Duodenal mucosa (tissue), 2 donors: ENCODE results near the gene PRODH2.

ENCODE experiments used
- H3K27ac ChIP-seq: one replicate; pipeline ENCODE4 v1.7.0; 2013; ENCODE audit warnings: low read depth, low read length
- H3K27me3 ChIP-seq, 2 donors: one replicate each; pipeline ENCODE4 v1.7.0; 2013; ENCODE audit warnings: low read length in 2 of 2, control low read depth in 1 of 2; ENCODE audit not compliant: insufficient read depth in 2 of 2, control insufficient read depth in 1 of 2
- H3K36me3 ChIP-seq, 2 donors: one replicate each; pipeline ENCODE4 v1.7.0; 2013; ENCODE audit warnings: low read length in 2 of 2, control low read depth in 1 of 2; ENCODE audit not compliant: insufficient read depth in 2 of 2, control insufficient read depth in 1 of 2
- H3K4me1 ChIP-seq, 2 donors: one replicate each; pipeline ENCODE4 v1.7.0; 2013; ENCODE audit warnings: low read length in 2 of 2, control low read depth in 1 of 2; ENCODE audit not compliant: insufficient read depth in 2 of 2, control insufficient read depth in 1 of 2
- H3K4me3 ChIP-seq, 2 donors: one replicate each; pipeline ENCODE4 v1.7.0; 2013; ENCODE audit warnings: low read length in 2 of 2, low read depth in 1 of 2
- H3K9ac ChIP-seq, 2 donors: one replicate each; pipeline ENCODE4 v1.7.0; 2013; ENCODE audit warnings: low read length in 2 of 2, low read depth in 1 of 2
- H3K9me3 ChIP-seq, 2 donors: one replicate each; pipeline ENCODE4 v1.7.0; 2013; ENCODE audit warnings: low read length in 2 of 2, control low read depth in 1 of 2; ENCODE audit not compliant: control insufficient read depth in 1 of 2

Gene PRODH2

DNA sequence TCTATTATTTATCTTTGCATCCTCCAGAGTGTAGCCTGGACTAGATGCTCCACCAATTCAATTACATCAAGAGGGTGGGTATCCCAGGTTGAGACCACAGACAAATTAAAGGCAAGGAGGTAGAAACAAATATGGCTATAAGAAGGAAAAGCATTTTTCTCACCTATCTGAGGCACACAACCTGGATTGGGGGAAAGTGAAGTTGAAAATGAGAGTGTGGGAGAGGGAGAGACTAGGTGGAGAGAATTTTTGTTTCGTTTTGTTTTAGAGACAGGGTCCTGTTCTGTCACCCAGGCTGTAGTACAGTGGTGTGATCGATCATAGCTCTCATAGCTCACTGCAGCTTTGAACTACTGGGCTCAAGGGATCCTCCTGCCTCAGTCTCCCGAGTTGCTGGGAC is 5.8 kb upstream of the PRODH2 start:
- Histone ChIP-seq H3K27me3 (peaks cover 0 to 7% of the 10 kb centered on the region in 2 donors), H3K27ac (no peak overlapping the region)

DNA sequence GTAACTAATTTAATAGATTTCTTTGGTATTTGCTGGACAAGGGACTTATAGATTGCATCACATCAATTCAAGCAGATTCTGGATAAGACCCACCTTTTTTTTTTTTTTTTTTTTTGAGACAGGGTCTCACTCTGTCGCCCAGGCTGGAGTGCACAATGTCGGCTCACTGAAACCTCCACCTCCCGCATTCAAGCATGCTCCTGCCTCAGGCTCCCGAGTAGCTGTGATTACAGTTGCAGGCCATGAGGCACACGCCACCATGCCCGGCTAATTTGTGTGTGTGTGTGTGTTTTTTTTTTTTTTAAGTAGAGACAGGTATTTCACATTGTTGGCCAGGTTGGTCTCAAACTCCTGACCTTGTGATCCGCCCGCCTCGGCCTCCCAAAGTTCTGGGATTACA is 4.2 kb upstream of the PRODH2 start:
- H3K27me3 ChIP-seq = peaks cover 7% of the 10 kb centered on the region in 2 donors

More for the DNA sequence above, 5.8 kb upstream of the PRODH2 start:
- Histone ChIP-seq H3K36me3 (no peaks in the 10 kb centered on the region), H3K9ac (no peak overlapping the region), H3K9me3 (no peaks in the 10 kb centered on the region), H3K4me1 (no peaks in the 10 kb centered on the region), H3K4me3 (no peak overlapping the region)

GRCh38 chr19:35816262-35816661 is 3.6 kb upstream of the PRODH2 start:
- Histone ChIP-seq H3K9ac (no peak overlapping the region), H3K4me1 (peaks cover 4 to 9% of the 10 kb centered on the region in 2 donors), H3K4me3 (no peak overlapping the region), H3K27ac (no peak overlapping the region), H3K36me3 (no peaks in the 10 kb centered on the region), H3K27me3 (peaks cover 7 to 11% of the 10 kb centered on the region in 2 donors), H3K9me3 (no peaks in the 10 kb centered on the region)

More for the DNA sequence above, 4.2 kb upstream of the PRODH2 start:
- H3K4me3 ChIP-seq = no peak overlapping the region
- no peak overlapping the region for H3K9ac ChIP-seq
- H3K4me1 ChIP-seq = peaks cover 4 to 9% of the 10 kb centered on the region in 2 donors
- no peaks in the 10 kb centered on the region for H3K9me3 ChIP-seq
- H3K27ac ChIP-seq = no peak overlapping the region
- H3K36me3 ChIP-seq = no peaks in the 10 kb centered on the region

GRCh38 chr19:35813043-35813890 is 622 bp upstream of the PRODH2 start:
- no peak overlapping the region for H3K4me3 ChIP-seq
- H3K27ac ChIP-seq = no peak overlapping the region
- H3K9me3 ChIP-seq = no peaks in the 10 kb centered on the region
- peaks cover 4 to 9% of the 10 kb centered on the region in 2 donors for H3K4me1 ChIP-seq
- peaks cover under 1 to 11% of the 10 kb centered on the region in 2 donors for H3K27me3 ChIP-seq
- H3K9ac ChIP-seq = no peak overlapping the region
- H3K36me3 ChIP-seq = no peaks in the 10 kb centered on the region

- H3K9ac ChIP-seq = no peak overlapping the region
- peaks cover 0 to 11% of the 10 kb centered on the region in 2 donors for H3K27me3 ChIP-seq
- no peak overlapping the region for H3K4me3 ChIP-seq
- no peaks in the 10 kb centered on the region for H3K9me3 ChIP-seq
- H3K27ac ChIP-seq = no peak overlapping the region
- peaks cover 4 to 9% of the 10 kb centered on the region in 2 donors for H3K4me1 ChIP-seq
- no peaks in the 10 kb centered on the region for H3K36me3 ChIP-seq
These were observed 1.1 kb downstream of the PRODH2 start for GRCh38 chr19:35811317-35812219.

DNA sequence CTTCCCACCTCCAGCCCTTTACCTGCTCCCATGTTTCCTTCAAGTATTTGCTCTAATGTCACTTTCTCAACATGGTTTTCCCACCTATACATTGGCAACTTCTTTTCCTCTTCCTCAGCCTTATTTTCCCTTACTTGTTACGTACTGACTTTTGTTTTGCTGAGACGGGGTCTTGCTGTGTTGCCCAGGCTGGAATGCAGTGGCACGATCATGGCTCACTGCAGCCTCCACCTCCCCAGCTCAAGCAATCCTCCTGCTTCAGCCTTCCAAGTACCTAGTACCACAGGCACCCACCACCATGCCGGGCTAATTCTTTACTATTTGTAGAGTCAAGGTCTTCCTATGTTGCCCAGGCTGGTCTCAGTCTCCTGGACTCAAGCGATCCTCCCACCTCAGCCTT is 5.0 kb downstream of the PRODH2 start:
- Histone ChIP-seq H3K4me3 (no peak overlapping the region), H3K27me3 (peaks cover 0 to 11% of the 10 kb centered on the region in 2 donors), H3K27ac (no peak overlapping the region), H3K36me3 (no peaks in the 10 kb centered on the region), H3K9ac (no peak overlapping the region), H3K9me3 (no peaks in the 10 kb centered on the region), H3K4me1 (peaks cover 0 to 5% of the 10 kb centered on the region in 2 donors)

DNA sequence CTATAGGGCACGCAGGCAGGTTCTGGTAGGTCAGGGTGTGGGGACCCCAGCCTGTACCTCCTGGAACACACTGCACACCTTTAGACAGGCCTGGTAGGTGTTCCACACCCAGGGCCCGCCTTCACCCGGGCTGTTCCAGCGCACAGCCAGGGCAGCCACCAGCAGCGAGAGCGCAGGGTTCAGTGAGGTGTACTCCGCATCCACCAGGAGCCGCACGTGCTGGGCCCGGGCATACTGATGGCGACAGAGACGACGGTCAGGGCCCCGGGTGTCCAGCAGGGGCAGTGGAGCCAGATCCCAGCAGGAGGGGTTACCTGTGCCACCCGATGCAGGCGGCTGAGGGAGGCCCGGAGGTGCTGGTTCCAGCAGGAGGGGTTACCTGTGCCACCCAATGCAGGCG is 6.0 kb downstream of the PRODH2 start:
- no peak overlapping the region for H3K9ac ChIP-seq
- H3K9me3 ChIP-seq = no peaks in the 10 kb centered on the region
- no peaks in the 10 kb centered on the region for H3K4me1 ChIP-seq
- H3K4me3 ChIP-seq = no peak overlapping the region
- peaks cover 0 to 2% of the 10 kb centered on the region in 2 donors for H3K27me3 ChIP-seq
- H3K36me3 ChIP-seq = no peaks in the 10 kb centered on the region
- H3K27ac ChIP-seq = no peak overlapping the region

- no peak overlapping the region for H3K9ac ChIP-seq
- no peaks in the 10 kb centered on the region for H3K36me3 ChIP-seq
- no peaks in the 10 kb centered on the region for H3K27me3 ChIP-seq
- H3K4me3 ChIP-seq = no peak overlapping the region
- no peaks in the 10 kb centered on the region for H3K4me1 ChIP-seq
- H3K27ac ChIP-seq = no peak overlapping the region
- no peaks in the 10 kb centered on the region for H3K9me3 ChIP-seq
These were observed 7.0 kb downstream of the PRODH2 start for GRCh38 chr19:35805526-35806102.

- H3K4me3 ChIP-seq = no peak overlapping the region
- no peak overlapping the region for H3K9ac ChIP-seq
- H3K27me3 ChIP-seq = peaks cover 7 to 8% of the 10 kb centered on the region in 2 donors
- H3K36me3 ChIP-seq = no peaks in the 10 kb centered on the region
- no peak overlapping the region for H3K27ac ChIP-seq
- H3K9me3 ChIP-seq = no peaks in the 10 kb centered on the region
- no peaks in the 10 kb centered on the region for H3K4me1 ChIP-seq
These were observed 10.8 kb downstream of the PRODH2 start for GRCh38 chr19:35801828-35802227.

DNA sequence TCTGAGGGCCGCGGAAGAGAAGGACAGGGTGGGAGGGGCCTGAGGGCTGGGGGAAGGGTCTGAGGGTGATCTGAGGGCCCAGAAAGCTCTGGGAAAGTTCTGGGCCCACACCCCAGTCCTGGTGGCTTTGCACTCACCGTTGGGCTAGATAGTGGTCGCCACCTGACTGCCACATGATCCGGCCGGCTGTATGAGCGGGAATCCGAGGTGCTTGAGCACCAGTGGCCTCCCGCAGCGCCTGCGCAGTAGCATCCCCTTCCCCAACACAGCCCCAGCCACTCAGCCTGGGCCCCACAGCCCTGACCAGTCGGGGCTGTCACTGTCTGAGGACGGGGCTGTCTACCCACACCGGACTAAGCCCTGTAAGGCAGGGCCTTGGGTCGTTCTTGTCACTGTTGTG is 15.0 kb downstream of the PRODH2 start:
- H3K9me3 ChIP-seq = no peaks in the 10 kb centered on the region
- no peaks in the 10 kb centered on the region for H3K36me3 ChIP-seq
- H3K9ac ChIP-seq = no peak overlapping the region
- H3K4me3 ChIP-seq = no peak overlapping the region
- H3K27me3 ChIP-seq = peaks cover 7 to 14% of the 10 kb centered on the region in 2 donors
- H3K4me1 ChIP-seq = no peaks in the 10 kb centered on the region
- H3K27ac ChIP-seq = no peak overlapping the region
